Measurements from ENCODE around the gene MIOS. TPM values are rescaled to one million over a fixed set of nuclear protein-coding genes. Genes with fewer than 3 reads are reported as not detected.

MIOS gene
- total and polyA plus RNA-seq, 9 of the 15 experiments (the other 6 are each of a cell fraction or from before 2014, with no cell fraction given) = 7.8 to 47.8 (median 30.6) TPM

DNA sequence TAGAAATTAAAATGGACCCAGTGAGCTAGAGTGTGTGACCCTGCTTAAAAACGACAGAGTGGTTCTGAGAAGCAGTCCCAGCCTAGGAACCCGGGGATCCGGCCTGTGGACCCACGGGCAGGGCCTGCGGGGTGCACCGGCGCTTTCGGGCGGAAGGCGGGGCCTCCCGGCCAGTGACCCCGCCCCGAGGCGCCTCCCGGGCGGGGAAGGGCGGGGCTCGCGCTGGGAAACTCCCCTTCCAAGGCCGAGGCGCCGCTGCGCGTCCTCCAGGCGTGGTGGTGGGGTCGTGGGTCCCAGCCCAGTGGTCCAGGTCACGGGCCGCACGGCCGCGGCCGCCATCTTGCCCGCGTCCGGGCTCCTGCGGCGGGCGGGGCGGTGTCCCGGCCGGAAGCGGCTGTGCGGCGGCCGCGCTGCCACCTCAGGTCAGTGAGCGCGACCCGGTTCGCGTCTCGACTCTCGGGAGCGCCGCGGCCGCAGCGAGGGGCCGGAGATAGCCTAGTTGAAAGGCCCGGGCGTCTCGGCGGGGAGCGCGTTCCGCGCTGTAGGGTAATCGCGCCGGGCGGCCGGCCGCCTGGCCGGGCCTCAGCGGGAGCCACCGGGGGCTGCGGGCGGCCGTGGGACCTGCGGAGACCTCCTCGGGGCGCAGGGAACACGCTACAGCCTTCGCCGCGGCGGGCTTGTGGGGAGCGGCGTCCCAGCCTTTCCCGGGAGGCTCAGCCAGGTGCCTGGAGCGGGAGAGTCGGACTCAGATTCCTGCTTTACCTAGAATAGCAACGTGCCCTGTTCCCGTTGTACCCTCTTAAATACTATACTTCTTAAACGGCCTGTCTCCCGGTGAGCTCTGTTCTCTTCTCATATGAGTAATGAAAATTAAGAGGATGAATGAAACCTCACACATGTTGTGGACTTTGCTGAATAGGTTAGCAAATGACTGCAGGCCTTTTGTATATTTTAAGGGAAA, at the start of gene MIOS (continued):
- TF ChIP-seq POLR3G (IDR thresholded peaks at IDR 0.05; ENCODE audit: extremely low read depth, insufficient read length, insufficient replicate concordance) (no peak), SIX5 (IDR thresholded peaks at IDR 0.05; ENCODE audit: borderline replicate concordance in 1 of 2, insufficient read depth in 1 of 2, low read depth in 1 of 2, low read length in 2 of 2) (no peak), CXXC5 (CRISPR knock-in tag; IDR thresholded peaks at IDR 0.05) (peak; percentile 93), ILK (tag; IDR thresholded peaks at IDR 0.05; ENCODE audit: borderline replicate concordance, low read depth) (no peak), KDM5B (IDR thresholded peaks at IDR 0.05; ENCODE audit: insufficient replicate concordance, low read depth, low read length) (peak; percentile 53), TFAM (CRISPR knock-in tag; conservative IDR thresholded peaks at IDR 0.05) (no peak), DPF2 (IDR thresholded peaks at IDR 0.05) (no peak), ZNF644 (tag; IDR thresholded peaks at IDR 0.05; ENCODE audit: low read depth) (no peak), NFIC (IDR thresholded peaks at IDR 0.05) (no peak), ZNF589 (CRISPR knock-in tag; IDR thresholded peaks at IDR 0.05; ENCODE audit: low read depth) (no peak), CREB1 (IDR thresholded peaks at IDR 0.05) (no peak), CREB1 (CRISPR knock-in tag; IDR thresholded peaks at IDR 0.05) (peak; percentile 35; the same call in 1 of the 2 replicates), BRD4 (IDR thresholded peaks at IDR 0.05) (no peak)
- TF ChIP-seq, protein P1, sequence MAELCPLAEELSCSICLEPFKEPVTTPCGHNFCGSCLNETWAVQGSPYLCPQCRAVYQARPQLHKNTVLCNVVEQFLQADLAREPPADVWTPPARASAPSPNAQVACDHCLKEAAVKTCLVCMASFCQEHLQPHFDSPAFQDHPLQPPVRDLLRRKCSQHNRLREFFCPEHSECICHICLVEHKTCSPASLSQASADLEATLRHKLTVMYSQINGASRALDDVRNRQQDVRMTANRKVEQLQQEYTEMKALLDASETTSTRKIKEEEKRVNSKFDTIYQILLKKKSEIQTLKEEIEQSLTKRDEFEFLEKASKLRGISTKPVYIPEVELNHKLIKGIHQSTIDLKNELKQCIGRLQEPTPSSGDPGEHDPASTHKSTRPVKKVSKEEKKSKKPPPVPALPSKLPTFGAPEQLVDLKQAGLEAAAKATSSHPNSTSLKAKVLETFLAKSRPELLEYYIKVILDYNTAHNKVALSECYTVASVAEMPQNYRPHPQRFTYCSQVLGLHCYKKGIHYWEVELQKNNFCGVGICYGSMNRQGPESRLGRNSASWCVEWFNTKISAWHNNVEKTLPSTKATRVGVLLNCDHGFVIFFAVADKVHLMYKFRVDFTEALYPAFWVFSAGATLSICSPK (IDR thresholded peaks at IDR 0.05; ENCODE audit: borderline replicate concordance) = no peak
- TF ChIP-seq, protein P2, sequence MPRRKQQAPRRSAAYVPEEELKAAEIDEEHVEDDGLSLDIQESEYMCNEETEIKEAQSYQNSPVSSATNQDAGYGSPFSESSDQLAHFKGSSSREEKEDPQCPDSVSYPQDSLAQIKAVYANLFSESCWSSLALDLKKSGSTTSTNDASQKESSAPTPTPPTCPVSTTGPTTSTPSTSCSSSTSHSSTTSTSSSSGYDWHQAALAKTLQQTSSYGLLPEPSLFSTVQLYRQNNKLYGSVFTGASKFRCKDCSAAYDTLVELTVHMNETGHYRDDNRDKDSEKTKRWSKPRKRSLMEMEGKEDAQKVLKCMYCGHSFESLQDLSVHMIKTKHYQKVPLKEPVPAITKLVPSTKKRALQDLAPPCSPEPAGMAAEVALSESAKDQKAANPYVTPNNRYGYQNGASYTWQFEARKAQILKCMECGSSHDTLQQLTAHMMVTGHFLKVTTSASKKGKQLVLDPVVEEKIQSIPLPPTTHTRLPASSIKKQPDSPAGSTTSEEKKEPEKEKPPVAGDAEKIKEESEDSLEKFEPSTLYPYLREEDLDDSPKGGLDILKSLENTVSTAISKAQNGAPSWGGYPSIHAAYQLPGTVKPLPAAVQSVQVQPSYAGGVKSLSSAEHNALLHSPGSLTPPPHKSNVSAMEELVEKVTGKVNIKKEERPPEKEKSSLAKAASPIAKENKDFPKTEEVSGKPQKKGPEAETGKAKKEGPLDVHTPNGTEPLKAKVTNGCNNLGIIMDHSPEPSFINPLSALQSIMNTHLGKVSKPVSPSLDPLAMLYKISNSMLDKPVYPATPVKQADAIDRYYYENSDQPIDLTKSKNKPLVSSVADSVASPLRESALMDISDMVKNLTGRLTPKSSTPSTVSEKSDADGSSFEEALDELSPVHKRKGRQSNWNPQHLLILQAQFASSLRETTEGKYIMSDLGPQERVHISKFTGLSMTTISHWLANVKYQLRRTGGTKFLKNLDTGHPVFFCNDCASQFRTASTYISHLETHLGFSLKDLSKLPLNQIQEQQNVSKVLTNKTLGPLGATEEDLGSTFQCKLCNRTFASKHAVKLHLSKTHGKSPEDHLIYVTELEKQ (CRISPR knock-in tag; IDR thresholded peaks at IDR 0.05) = no peak
- TF ChIP-seq, protein P3, sequence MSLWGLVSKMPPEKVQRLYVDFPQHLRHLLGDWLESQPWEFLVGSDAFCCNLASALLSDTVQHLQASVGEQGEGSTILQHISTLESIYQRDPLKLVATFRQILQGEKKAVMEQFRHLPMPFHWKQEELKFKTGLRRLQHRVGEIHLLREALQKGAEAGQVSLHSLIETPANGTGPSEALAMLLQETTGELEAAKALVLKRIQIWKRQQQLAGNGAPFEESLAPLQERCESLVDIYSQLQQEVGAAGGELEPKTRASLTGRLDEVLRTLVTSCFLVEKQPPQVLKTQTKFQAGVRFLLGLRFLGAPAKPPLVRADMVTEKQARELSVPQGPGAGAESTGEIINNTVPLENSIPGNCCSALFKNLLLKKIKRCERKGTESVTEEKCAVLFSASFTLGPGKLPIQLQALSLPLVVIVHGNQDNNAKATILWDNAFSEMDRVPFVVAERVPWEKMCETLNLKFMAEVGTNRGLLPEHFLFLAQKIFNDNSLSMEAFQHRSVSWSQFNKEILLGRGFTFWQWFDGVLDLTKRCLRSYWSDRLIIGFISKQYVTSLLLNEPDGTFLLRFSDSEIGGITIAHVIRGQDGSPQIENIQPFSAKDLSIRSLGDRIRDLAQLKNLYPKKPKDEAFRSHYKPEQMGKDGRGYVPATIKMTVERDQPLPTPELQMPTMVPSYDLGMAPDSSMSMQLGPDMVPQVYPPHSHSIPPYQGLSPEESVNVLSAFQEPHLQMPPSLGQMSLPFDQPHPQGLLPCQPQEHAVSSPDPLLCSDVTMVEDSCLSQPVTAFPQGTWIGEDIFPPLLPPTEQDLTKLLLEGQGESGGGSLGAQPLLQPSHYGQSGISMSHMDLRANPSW (CRISPR knock-in tag; IDR thresholded peaks at IDR 0.05) = 0 out of 2 replicates have a peak, but pooled peaks have one; percentile 44
- TF ChIP-seq, protein P4, sequence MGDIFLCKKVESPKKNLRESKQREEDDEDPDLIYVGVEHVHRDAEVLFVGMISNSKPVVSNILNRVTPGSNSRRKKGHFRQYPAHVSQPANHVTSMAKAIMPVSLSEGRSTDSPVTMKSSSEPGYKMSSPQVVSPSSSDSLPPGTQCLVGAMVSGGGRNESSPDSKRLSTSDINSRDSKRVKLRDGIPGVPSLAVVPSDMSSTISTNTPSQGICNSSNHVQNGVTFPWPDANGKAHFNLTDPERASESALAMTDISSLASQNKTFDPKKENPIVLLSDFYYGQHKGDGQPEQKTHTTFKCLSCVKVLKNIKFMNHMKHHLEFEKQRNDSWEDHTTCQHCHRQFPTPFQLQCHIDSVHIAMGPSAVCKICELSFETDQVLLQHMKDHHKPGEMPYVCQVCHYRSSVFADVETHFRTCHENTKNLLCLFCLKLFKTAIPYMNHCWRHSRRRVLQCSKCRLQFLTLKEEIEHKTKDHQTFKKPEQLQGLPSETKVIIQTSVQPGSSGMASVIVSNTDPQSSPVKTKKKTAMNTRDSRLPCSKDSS (IDR thresholded peaks at IDR 0.05; ENCODE audit: low read depth, partially characterized antibody) = no peak

Data from K562 (cell line).